Smooth muscle cell (in vitro differentiated cells): ENCODE measurements around the gene UBQLN4. TPM values are rescaled to one million over a fixed set of nuclear protein-coding genes. Genes with fewer than 3 reads are reported as not detected.

Source experiments
- DNase-seq: peaks from one replicate; lab custom pipeline; 2025; ENCODE audit not compliant: unreplicated experiment; lab: John Stamatoyannopoulos, UW
- H2AFZ ChIP-seq: fragments of 200-600 bp; sonication (generic); 2 replicates; pipeline ENCODE4 v1.6.0; 2016; ENCODE audit warnings: antibody characterized with exemption, low read depth, mild to moderate bottlenecking
- H3F3A ChIP-seq: fragments of 200-600 bp; sonication (generic); 2 replicates; pipeline ENCODE4 v1.6.0; 2017; ENCODE audit warnings: antibody characterized with exemption, low read depth
- H3K27ac ChIP-seq: fragments of 200-600 bp; sonication (generic); 2 replicates; pipeline ENCODE4 v1.5.1; 2016; ENCODE audit warnings: low read depth, mild to moderate bottlenecking
- H3K27me3 ChIP-seq: fragments of 200-600 bp; sonication (generic); 2 replicates; pipeline ENCODE4 v1.6.1; 2016; ENCODE audit warnings: low read depth, mild to moderate bottlenecking
- H3K36me3 ChIP-seq: fragments of 200-600 bp; sonication (generic); 2 replicates; pipeline ENCODE4 v1.5.1; 2016; ENCODE audit warnings: low read depth
- H3K4me1 ChIP-seq: fragments of 200-600 bp; sonication (generic); 2 replicates; pipeline ENCODE4 v1.5.1; 2016; ENCODE audit warnings: low read depth
- H3K4me2 ChIP-seq: fragments of 200-600 bp; sonication (generic); 2 replicates; pipeline ENCODE4 v1.6.0; 2016; ENCODE audit warnings: mild to moderate bottlenecking
- H3K4me3 ChIP-seq: fragments of 200-600 bp; sonication (generic); 2 replicates; pipeline ENCODE4 v1.5.1; 2016; ENCODE audit warnings: mild to moderate bottlenecking
- H3K79me2 ChIP-seq: fragments of 200-600 bp; sonication (generic); 2 replicates; pipeline ENCODE4 v1.6.0; 2016; ENCODE audit warnings: low read depth, mild to moderate bottlenecking
- H3K9ac ChIP-seq: fragments of 200-600 bp; sonication (generic); 2 replicates; pipeline ENCODE4 v1.6.0; 2016; ENCODE audit warnings: low read depth
- H3K9me3 ChIP-seq: fragments of 200-600 bp; sonication (generic); replicated peaks from 2 replicates; pipeline ENCODE4 v1.5.1; 2016; ENCODE audit warnings: low read depth
- H4K20me1 ChIP-seq: fragments of 200-600 bp; sonication (generic); 2 replicates; pipeline ENCODE4 v1.6.0; 2016; ENCODE audit warnings: low read depth
- CTCF ChIP-seq: fragments of 200-600 bp; sonication (generic); IDR thresholded peaks from 2 replicates; pipeline ENCODE4 v1.5.1; 2017; ENCODE audit warnings: borderline replicate concordance, mild to moderate bottlenecking, antibody characterized with exemption; ENCODE audit not compliant: insufficient read depth, poor library complexity, severe bottlenecking
- WGBS: methylation state at CpG from one replicate; pipeline ENCODE4 v1.1.7; 2016; ENCODE audit warnings: low lambda C conversion rate; 5-methylcytosine and 5-hydroxymethylcytosine counted together
- polyA plus RNA-seq: library from polyadenylated mRNA; unstranded; fragments of >200 nt; fragmentation: Nextera tagmentation; extraction: Ambion mirVana; gene quantifications from 2 replicates; pipeline ENCODE4 v1.2.1, GENCODE V29; 2016
- total RNA-seq: library from RNA; depleted of rRNA; stranded (reverse); fragments of >200 nt; gene quantifications from 2 replicates; pipeline ENCODE4 v1.2.3, GENCODE V29; 2014

UBQLN4 gene
- total and polyA plus RNA-seq, 2 experiments from 2014 or later, result 18.1 to 19.4 TPM

GRCh38 chr1:155999964-156000363 lies 53.6 kb downstream of the UBQLN4 start:
- Histone ChIP-seq H3K79me2 (no peaks in the 10 kb centered on the region), H4K20me1 (no peaks in the 10 kb centered on the region), H3K27me3 (no peaks in the 10 kb centered on the region), H3K9ac (no peak overlapping the region), H3K4me2 (no peak overlapping the region), H3K4me3 (no peak overlapping the region), H2AFZ (no peak overlapping the region), H3K4me1 (no peaks in the 10 kb centered on the region), H3F3A (no peaks in the 10 kb centered on the region), H3K27ac (no peak overlapping the region), H3K9me3 (no peaks in the 10 kb centered on the region), H3K36me3 (no peaks in the 10 kb centered on the region)
- DNase-seq, result no peak
- 87% methylated on average over 1 of the region's 1 CpG for WGBS
- no peak for TF ChIP-seq CTCF

- TF ChIP-seq CTCF, result no peak
- H2AFZ ChIP-seq, result no peak overlapping the region
- H3K4me2 ChIP-seq, result no peak overlapping the region
- no peaks in the 10 kb centered on the region for H4K20me1 ChIP-seq
- DNase-seq, result no peak
- no peaks in the 10 kb centered on the region for H3F3A ChIP-seq
- H3K27ac ChIP-seq, result no peak overlapping the region
- H3K27me3 ChIP-seq, result no peaks in the 10 kb centered on the region
- no peaks in the 10 kb centered on the region for H3K36me3 ChIP-seq
- no peaks in the 10 kb centered on the region for H3K79me2 ChIP-seq
- H3K4me1 ChIP-seq, result no peaks in the 10 kb centered on the region
- 52% methylated on average over 2 of the region's 2 CpGs for WGBS
- no peak overlapping the region for H3K4me3 ChIP-seq
- H3K9ac ChIP-seq, result no peak overlapping the region
- no peaks in the 10 kb centered on the region for H3K9me3 ChIP-seq
Observed at GRCh38 chr1:155996166-155996565, 57.4 kb downstream of the UBQLN4 start.

DNA sequence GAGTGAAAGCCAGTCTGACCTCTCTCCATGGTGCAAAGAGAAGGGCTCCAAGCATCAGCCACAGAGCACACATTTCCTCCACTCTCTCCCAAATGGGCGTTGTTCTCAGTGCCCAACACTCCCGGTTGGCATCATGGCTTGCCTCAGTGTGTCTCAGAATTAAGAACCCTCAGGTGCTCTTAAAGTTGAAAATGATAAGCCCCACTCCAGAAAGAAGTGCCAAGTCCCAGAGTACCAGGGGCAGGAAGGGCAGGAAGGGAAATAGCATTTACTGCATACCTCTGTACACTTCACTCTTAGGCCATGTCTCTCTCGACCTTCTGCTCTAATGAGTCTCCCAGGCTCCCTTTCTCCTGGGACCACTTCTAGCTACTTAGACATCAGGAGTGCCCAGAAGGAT lies 60.0 kb downstream of the UBQLN4 start:
- Histone ChIP-seq H2AFZ (no peak overlapping the region), H3K9me3 (no peaks in the 10 kb centered on the region), H3K36me3 (no peaks in the 10 kb centered on the region), H3K9ac (no peak overlapping the region), H3K27ac (no peak overlapping the region), H4K20me1 (no peaks in the 10 kb centered on the region), H3K4me3 (no peak overlapping the region), H3K4me1 (no peaks in the 10 kb centered on the region), H3F3A (no peaks in the 10 kb centered on the region), H3K4me2 (no peak overlapping the region), H3K79me2 (no peaks in the 10 kb centered on the region), H3K27me3 (no peaks in the 10 kb centered on the region)
- WGBS, result 93% methylated on average over 3 of the region's 3 CpGs
- no peak for TF ChIP-seq CTCF
- DNase-seq, result no peak

GRCh38 chr1:155990005-155990739 lies 63.4 kb downstream of the UBQLN4 start:
- no peak for DNase-seq
- Histone ChIP-seq H3K9me3 (no peaks in the 10 kb centered on the region), H3K4me2 (no peak overlapping the region), H3K27ac (no peak overlapping the region), H3K36me3 (no peaks in the 10 kb centered on the region), H3F3A (no peaks in the 10 kb centered on the region), H3K9ac (no peak overlapping the region), H3K79me2 (no peaks in the 10 kb centered on the region), H3K4me1 (no peaks in the 10 kb centered on the region), H2AFZ (no peak overlapping the region), H4K20me1 (no peaks in the 10 kb centered on the region), H3K4me3 (no peak overlapping the region), H3K27me3 (no peaks in the 10 kb centered on the region)
- TF ChIP-seq CTCF, result no peak
- WGBS, result 92% methylated on average over 6 of the region's 6 CpGs
